Left cardiac atrium (tissue), 4 donors: ENCODE data around the gene GREB1. TPM values are rescaled to one million over a fixed set of nuclear protein-coding genes. Genes with fewer than 3 reads are reported as not detected.

Experiments used
- ATAC-seq, 2 donors: fragments of 200-7000 bp; cut with Tn5 transposase; one replicate each; pipeline ENCODE4 v1.9.1; 2020; ENCODE audit warnings: mild to moderate bottlenecking in 2 of 2, moderate library complexity in 2 of 2
- DNase-seq: peaks from one replicate; pipeline ENCODE4 v3.0.0-alpha.2; 2020
- intact Hi-C, 2 donors: fragments of 100-400 bp; cut with DNase I; formaldehyde crosslinking; loops; one replicate each; pipeline versions ENCODE4 v1.14.1 to v1.15.1; 2022 to 2023
- total RNA-seq, 2 donors: library from RNA; stranded (reverse); fragmentation: NEBNext Ultra II Directional; extraction: Animal tissue kit (Norgen Biotek cat#: 25700); gene quantifications; one replicate each; pipeline ENCODE4 v1.2.1, GENCODE V29; 2021
- donor health status: DM: no; HTN: yes; CAD: no.
- donor health status: DM: no; HTN: yes; CAD: no; lungs with severe emphysema.
- donor health status: DM: yes; HTN: yes; CAD: no.
- donor health status: Dilated cardiomyopathy.

GREB1 gene
- total RNA-seq, 2 donors from 2014 or later = 7.2 to 9.6 TPM

DNA sequence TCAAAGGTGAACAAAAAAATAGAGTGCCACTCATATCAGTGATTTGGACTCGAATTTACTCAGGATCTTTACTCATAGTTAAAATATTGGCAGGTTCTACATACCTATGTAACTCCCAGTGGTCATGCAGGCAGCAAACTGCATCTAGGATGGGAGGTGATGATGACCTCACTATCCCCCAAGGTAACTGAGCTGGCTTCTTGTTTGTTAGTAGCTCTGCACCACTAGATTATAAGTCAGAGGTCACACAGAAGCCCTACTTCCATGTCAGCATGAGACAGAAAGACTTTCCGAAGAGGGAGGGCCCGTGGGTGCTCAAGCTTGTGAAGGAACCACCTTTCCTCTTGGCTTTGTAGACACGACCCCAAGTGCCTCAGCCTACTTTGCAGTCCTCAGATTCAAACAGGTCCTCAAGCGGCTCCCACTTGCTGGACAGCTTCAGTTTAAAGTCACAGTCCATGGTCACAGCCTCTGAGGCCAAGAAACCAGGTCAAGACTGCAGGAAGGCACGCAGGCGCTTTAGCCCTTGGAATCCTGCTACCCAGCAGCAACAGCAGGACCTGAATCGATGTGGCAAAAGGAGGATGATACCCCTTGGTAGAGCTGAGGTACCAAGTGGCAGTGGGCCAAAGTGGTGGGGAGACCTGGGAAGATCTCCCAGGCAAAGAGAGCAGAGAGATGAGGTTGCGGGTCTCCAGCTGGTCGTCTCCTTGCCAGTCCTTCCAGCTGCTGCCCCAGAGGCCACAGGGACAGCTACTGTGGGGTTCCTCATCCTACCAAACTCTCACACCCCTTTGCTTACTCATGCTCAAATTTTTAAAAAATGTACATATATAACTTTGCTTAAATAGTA lies 131.9 kb downstream of the GREB1 start:
- no peak for DNase-seq
- intact Hi-C loops = no loop called here
- no peak for ATAC-seq

- ATAC-seq = no peak
- no peak for DNase-seq
- intact Hi-C loops = no loop called here
Measured at GRCh38 chr2:11667194-11667593, 133.3 kb downstream of the GREB1 start.

GRCh38 chr2:11667866-11668637 lies 134.2 kb downstream of the GREB1 start:
- intact Hi-C loops = no loop called here
- DNase-seq (no peak), ATAC-seq (no peak)

- intact Hi-C loops = loop anchor here in 1 of 2 donors (10.0 kb wide), 1 partner anchor 195 kb away; no protein-coding TSS in a partner anchor
- peak; percentile 62 for DNase-seq
- ATAC-seq = peak; percentile 95 to 96
Measured at GRCh38 chr2:11669454-11670291, 135.8 kb downstream of the GREB1 start, which contains the start of gene NTSR2. Gene NTSR2, minus strand, starts transcription at chr2:11670195. Its CDS starts 66 bp downstream, at chr2:11670129.

- intact Hi-C loops = loop anchor here in 1 of 2 donors (10.0 kb wide), 1 partner anchor 198 kb away; no protein-coding TSS in a partner anchor
- no peak for ATAC-seq
Measured at GRCh38 chr2:11672407-11672806, 138.6 kb downstream of the GREB1 start.

DNA sequence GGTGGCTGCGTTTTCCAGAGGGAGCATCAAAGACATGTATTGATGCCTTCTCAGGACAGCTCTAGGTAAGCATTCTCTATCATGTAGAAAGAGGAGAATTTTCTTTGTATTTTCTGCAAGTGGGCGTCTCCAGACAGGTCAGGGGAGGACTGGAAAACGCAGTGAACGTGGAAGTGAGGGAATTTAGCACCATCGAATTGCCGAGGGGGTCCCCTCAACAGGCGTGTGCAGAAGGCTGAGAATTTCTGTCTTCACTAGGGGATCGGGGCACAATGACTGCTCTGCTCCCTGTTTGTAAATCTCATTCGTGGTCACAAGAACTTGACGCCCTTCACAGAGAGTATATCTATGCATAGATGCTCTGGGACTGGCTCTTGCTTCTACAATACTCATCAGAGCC lies 141.1 kb downstream of the GREB1 start:
- DNase-seq (no peak), ATAC-seq (no peak)
- intact Hi-C loops = loop anchor here in 1 of 2 donors (10.0 kb wide), 1 partner anchor 200 kb away; no protein-coding TSS in a partner anchor

More at GRCh38 chr2:11672407-11672806, 138.6 kb downstream of the GREB1 start:
- no peak for DNase-seq

GRCh38 chr2:11675423-11676112 lies 141.7 kb downstream of the GREB1 start:
- intact Hi-C loops = loop anchor here in 1 of 2 donors (10.0 kb wide), 1 partner anchor 201 kb away; no protein-coding TSS in a partner anchor
- peak in 1 of 2 donors; percentile 39 for ATAC-seq
- no peak for DNase-seq

DNA sequence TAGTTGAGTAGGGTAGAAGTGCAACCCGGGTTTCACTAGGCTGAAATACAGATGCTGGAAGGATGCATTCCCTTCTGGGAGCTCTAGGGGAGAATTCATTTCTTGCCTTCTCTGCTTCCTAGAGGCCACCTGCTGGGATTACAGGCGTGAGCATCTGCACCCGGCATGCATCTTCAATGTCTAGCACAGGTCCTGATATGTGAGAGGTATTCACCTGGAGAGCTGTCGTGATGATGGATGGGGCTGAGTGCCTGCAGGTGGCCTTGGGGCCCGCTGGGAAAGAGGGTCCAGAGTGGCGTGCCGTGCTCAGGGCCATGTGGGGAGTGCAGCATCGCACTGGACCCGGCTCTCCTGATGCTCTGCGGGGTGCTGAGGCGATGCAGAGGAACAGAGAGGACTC lies 142.8 kb downstream of the GREB1 start:
- ATAC-seq = no peak
- no peak for DNase-seq
- intact Hi-C loops = loop anchor here in 1 of 2 donors (10.0 kb wide), 1 partner anchor 202 kb away; no protein-coding TSS in a partner anchor

DNA sequence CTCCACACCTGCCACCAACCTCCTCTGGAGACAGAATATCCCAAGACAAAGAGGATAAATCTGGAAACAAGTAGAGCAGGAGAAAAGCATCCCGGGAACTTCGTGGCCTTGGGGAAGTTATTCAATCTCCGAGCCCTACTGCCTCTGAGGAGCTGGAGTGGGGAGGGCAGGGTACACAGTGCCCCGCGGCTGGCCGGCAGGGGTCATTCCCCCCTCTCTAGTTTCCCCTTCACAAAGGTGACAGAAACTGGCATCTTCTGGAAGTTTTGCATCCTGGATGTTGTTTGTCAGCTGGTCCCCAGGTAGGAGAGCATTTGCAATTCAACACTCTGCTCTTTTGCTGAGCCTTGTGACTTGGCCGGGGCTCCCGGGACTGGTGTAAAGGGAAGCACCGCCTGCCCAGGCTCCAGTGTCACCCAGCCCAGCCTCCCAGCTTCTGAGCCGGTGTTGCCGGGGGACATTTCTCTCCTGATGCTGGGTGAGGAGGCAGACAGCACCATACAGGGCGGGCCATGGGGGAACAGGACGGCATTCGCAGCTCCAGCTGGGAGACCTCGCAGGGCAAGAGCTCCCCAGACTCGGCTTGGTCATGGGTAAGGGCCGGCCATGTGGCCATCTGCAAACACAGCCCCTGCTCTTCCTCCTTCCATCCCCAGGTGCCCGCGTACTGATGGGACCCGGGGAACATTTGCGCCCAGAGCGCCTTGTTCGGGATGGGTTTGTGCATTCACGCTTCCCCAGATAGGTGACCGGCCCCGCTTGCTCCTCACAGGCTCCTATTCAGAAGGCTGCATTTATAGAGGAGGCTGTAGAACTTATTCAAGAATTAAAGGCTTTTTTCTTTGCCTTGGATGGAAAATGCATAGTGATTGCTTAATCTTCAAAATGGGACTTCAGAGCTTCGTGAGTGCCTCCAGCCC lies 143.6 kb downstream of the GREB1 start:
- intact Hi-C loops = loop anchor here in 1 of 2 donors (10.0 kb wide), 1 partner anchor 203 kb away; no protein-coding TSS in a partner anchor
- ATAC-seq (peak; percentile 34 to 64), DNase-seq (peak; percentile 38)

- intact Hi-C loops = loop anchor here in 1 of 2 donors (10.0 kb wide), 1 partner anchor 204 kb away; no protein-coding TSS in a partner anchor
- no peak for ATAC-seq
- no peak for DNase-seq
Measured at GRCh38 chr2:11678306-11678960, 144.6 kb downstream of the GREB1 start.

GRCh38 chr2:11679016-11679415 lies 145.2 kb downstream of the GREB1 start:
- DNase-seq (no peak), ATAC-seq (no peak)
- intact Hi-C loops = loop anchor here in 1 of 2 donors (10.0 kb wide), 1 partner anchor 204 kb away; no protein-coding TSS in a partner anchor

- intact Hi-C loops = loop anchor here in 1 of 2 donors (10.0 kb wide), 1 partner anchor 205 kb away; no protein-coding TSS in a partner anchor
- DNase-seq (no peak), ATAC-seq (no peak)
Measured at GRCh38 chr2:11679486-11680181, 145.8 kb downstream of the GREB1 start.

DNA sequence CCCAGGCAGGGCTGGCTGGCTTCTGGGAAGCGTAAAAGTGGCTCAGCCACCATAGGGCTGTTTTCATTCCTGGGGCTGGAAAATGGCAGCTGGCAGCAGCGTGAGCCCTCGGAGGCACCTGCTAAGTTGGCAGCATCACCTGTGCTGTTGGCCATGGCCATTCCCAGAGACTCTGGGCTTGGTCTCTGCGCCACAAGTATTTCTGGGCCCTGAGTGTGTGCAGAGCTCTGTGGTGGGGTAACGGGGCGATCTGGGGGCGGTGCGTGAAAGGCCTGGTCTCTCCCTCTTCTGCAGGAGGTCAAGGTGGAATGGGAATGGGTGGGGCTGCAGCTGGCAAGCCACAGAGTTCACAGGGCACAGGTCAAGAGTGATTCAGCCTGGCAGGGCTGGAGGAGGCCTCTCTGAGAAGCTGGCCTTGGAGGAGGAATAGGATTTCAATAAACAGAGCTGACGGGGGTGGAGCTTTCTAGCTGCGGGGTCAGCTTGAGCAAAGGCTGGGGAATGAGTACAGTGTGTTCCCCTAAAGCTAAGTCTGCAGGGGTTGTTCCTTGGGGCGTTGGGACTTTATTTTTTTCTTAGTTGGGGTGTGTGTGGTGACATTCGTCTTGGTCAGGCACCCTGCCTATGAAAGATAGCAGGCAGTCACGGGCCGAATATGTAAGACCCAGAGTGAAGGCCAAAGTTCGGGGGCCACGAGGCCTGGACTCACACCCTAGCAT lies 146.5 kb downstream of the GREB1 start:
- no peak for DNase-seq
- ATAC-seq = no peak
- intact Hi-C loops = no loop called here

DNA sequence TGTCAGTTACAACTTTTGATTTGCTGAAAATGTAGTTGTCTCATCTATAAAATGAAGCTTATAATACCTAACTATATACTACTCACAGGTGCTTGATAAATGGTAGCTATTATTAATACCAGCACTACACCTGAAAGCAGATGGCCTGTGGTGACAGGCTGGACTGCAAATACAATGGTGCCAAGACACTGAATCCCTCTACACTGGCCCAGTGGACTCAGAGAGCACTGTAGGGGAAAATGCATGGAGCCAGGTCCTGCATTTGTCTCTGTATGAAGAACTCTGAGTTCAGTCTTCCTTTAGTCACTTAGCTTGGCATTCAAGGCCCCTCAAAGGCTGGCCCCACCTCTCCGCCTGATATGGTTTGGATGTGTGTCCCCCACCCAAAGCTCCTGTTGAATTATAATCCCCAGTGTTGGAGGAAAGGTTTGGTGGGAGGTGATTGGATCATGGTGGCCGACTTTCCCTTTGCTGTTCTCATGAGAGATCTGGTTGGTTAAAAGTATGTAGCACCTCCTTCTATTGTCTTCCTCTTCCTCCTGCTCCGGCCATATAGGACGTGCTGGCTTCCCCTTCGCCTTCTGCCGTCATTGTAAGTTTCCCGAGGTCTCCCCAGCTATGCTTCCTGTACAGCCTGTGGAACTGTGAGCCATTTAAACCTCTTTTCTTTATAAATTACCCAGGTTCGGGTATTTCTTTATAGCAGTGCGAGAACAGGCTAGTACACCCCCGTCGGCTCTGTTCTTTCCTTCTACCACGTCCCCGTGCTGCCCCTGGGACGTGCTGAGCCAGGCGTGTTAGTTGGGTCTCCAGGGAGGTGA lies 147.3 kb downstream of the GREB1 start:
- DNase-seq (no peak), ATAC-seq (no peak)
- intact Hi-C loops = no loop called here
